HepG2 (cell line): ENCODE measurements around the gene PAMR1. TPM values are rescaled to one million over a fixed set of nuclear protein-coding genes. Genes with fewer than 3 reads are reported as not detected.

ENCODE experiments used
- ATAC-seq: fragments of 200-7000 bp; cut with Tn5 transposase; 3 replicates; pipeline ENCODE4 v1.9.1; 2020; ENCODE audit warnings: mild to moderate bottlenecking, moderate library complexity
- BruUV-seq: library from RNA; stranded (reverse); fragments of 400-500 nt; replicated peaks from 2 replicates; lab custom pipeline; 2021; lab: Mats Ljungman, UMichigan
- CTCF ChIA-PET: fragments of 300-600 bp; formaldehyde crosslinking; extraction: SDS; loops from one replicate; lab custom pipeline; 2021; ENCODE audit warnings: low total read pairs, inconsistent platforms, low intra/inter-chr PET ratio; lab: Yijun Ruan, JAX
- POLR2A ChIA-PET: fragments of 350-600 bp; sonication (Branson Sonifier 250); formaldehyde crosslinking; loops from one replicate; lab custom pipeline; 2020; ENCODE audit warnings: antibody characterized with exemption, inconsistent platforms; lab: Yijun Ruan, JAX
- DNase-seq: peaks from one replicate; pipeline ENCODE4 v3.0.0-alpha.2; 2015; ENCODE audit warnings: low spot score
- FAIRE-seq: peaks from 3 replicates; lab custom pipeline; 2011; peaks lifted over from hg19 to GRCh38; lab: Jason Lieb, UNC
- H2AFZ ChIP-seq: one replicate; pipeline ENCODE4 v1.6.1; 2011; ENCODE audit warnings: low read length, inconsistent platforms
- H3K27ac ChIP-seq: fragments of 300-600 bp; 3 replicates; pipeline ENCODE4 v1.8.0; 2011; ENCODE audit warnings: mixed run types, mild to moderate bottlenecking, mixed read lengths, low read length, inconsistent platforms; ENCODE audit not compliant: insufficient read depth; ENCODE audit errors: extremely low read length
- H3K27me3 ChIP-seq, 2 experiments: fragments of 200-600 bp in 1 of 2; 2 replicates in 1 of 2; 3 replicates in 1 of 2; pipeline versions ENCODE4 v1.6.0 to v1.8.0; 2011; ENCODE audit warnings: low read length in 2 of 2, mild to moderate bottlenecking in 2 of 2, moderate library complexity in 2 of 2, inconsistent platforms in 1 of 2; ENCODE audit not compliant: insufficient read depth in 2 of 2, control insufficient read depth in 1 of 2
- H3K36me3 ChIP-seq, 2 experiments: fragments of 200-600 bp in 1 of 2; replicated peaks in 1 of 2; 2 replicates in 1 of 2; 3 replicates in 1 of 2; pipeline versions ENCODE4 v1.5.1 to v1.8.0; 2011; ENCODE audit warnings: low read length in 2 of 2, inconsistent platforms in 1 of 2; ENCODE audit not compliant: insufficient read depth in 2 of 2, control insufficient read depth in 1 of 2
- H3K4me1 ChIP-seq: 2 replicates; pipeline ENCODE4 v1.5.1; 2012; ENCODE audit warnings: low read length, inconsistent platforms; ENCODE audit not compliant: insufficient read depth
- H3K4me2 ChIP-seq: 2 replicates; pipeline ENCODE4 v1.6.0; 2011; ENCODE audit warnings: low read depth, low read length, inconsistent platforms
- H3K4me3 ChIP-seq, 3 experiments: fragments of 200-600 bp in 1 of 3; sonication (generic), shearing (Covaris generic) in 1 of 3; replicated peaks in 1 of 3; 2 replicates each; pipeline ENCODE4 v1.5.1; 2011 to 2016; ENCODE audit warnings: low read length in 3 of 3, inconsistent platforms in 2 of 3, low read depth in 2 of 3, mild to moderate bottlenecking in 2 of 3, control low read depth in 1 of 3, mixed read lengths in 1 of 3; ENCODE audit not compliant: insufficient read depth in 1 of 3
- H3K79me2 ChIP-seq: one replicate; pipeline ENCODE4 v1.6.1; 2011; ENCODE audit warnings: low read length, inconsistent platforms; ENCODE audit not compliant: insufficient read depth
- H3K9ac ChIP-seq: 2 replicates; pipeline ENCODE4 v1.6.0; 2011; ENCODE audit warnings: mild to moderate bottlenecking, low read depth, low read length, inconsistent platforms; ENCODE audit not compliant: insufficient read depth
- H3K9me3 ChIP-seq: 2 replicates; pipeline ENCODE4 v1.5.1; 2012; ENCODE audit warnings: mild to moderate bottlenecking, low read length
- H4K20me1 ChIP-seq: 2 replicates; pipeline ENCODE4 v1.6.0; 2011; ENCODE audit warnings: inconsistent platforms, mild to moderate bottlenecking, low read length, moderate library complexity; ENCODE audit not compliant: insufficient read depth
- BRD4 ChIP-seq: sonication (generic); formaldehyde crosslinking; IDR thresholded peaks from 2 replicates; pipeline ENCODE4 v1.4.0; 2020; ENCODE audit warnings: missing genetic modification reagents
- FOXP1 ChIP-seq, 2 experiments: fragments of 450-650 bp in 1 of 2; IDR thresholded peaks; 2 replicates each; pipeline ENCODE4 v1.6.1; 2017 to 2018; ENCODE audit warnings: antibody characterized with exemption in 1 of 2
- GATA4 ChIP-seq: sonication (generic); IDR thresholded peaks from 2 replicates; pipeline ENCODE4 v1.6.1; 2016; ENCODE audit warnings: antibody characterized with exemption, low read depth, borderline replicate concordance
- GTF2F1 ChIP-seq: fragments of 150-350 bp; IDR thresholded peaks from 2 replicates; pipeline ENCODE4 v1.6.1; 2014; ENCODE audit warnings: low read length
- KDM2A ChIP-seq: sonication (generic); formaldehyde crosslinking; IDR thresholded peaks from 2 replicates; pipeline ENCODE4 v1.4.0; 2020; ENCODE audit warnings: low read depth, missing genetic modification reagents, borderline replicate concordance
- KDM6A ChIP-seq: IDR thresholded peaks from 2 replicates; pipeline ENCODE4 v1.6.1; 2016; ENCODE audit warnings: low read depth
- MAZ ChIP-seq, 2 experiments: sonication (generic) in 1 of 2; formaldehyde crosslinking in 1 of 2; IDR thresholded peaks; 2 replicates each; pipeline versions ENCODE4 v1.5.0 to v1.6.1; 2012 to 2020; ENCODE audit warnings: low read depth in 2 of 2, mild to moderate bottlenecking in 2 of 2, borderline replicate concordance in 1 of 2, improper control_type of control experiment in 1 of 2, low read length in 1 of 2, missing genetic modification reagents in 1 of 2, moderate library complexity in 1 of 2
- ONECUT2 ChIP-seq: sonication (generic); formaldehyde crosslinking; IDR thresholded peaks from 2 replicates; pipeline ENCODE4 v1.4.0; 2020; ENCODE audit warnings: missing genetic modification reagents
- PHF8 ChIP-seq: sonication (generic); formaldehyde crosslinking; IDR thresholded peaks from 2 replicates; pipeline ENCODE4 v1.5.0; 2020; ENCODE audit warnings: missing genetic modification reagents
- RAD21 ChIP-seq: fragments of 450-650 bp; formaldehyde crosslinking; IDR thresholded peaks from 2 replicates; pipeline ENCODE4 v1.5.0; 2020; ENCODE audit warnings: mild to moderate bottlenecking
- TMF1 ChIP-seq: sonication (generic); formaldehyde crosslinking; IDR thresholded peaks from 2 replicates; pipeline ENCODE4 v1.8.1; 2022; ENCODE audit warnings: low read depth, missing genetic modification reagents
- ZNF543 ChIP-seq: sonication (generic); formaldehyde crosslinking; IDR thresholded peaks from 2 replicates; pipeline ENCODE4 v1.4.0; 2020; ENCODE audit warnings: mild to moderate bottlenecking, missing genetic modification reagents
- ZNF549 ChIP-seq: sonication (generic); formaldehyde crosslinking; IDR thresholded peaks from 2 replicates; pipeline ENCODE4 v1.5.0; 2020; ENCODE audit warnings: missing genetic modification reagents
- ZNF652 ChIP-seq: IDR thresholded peaks from 2 replicates; pipeline ENCODE4 v1.6.1; 2016; ENCODE audit warnings: low read depth, borderline replicate concordance
- ZSCAN29 ChIP-seq: sonication (generic); formaldehyde crosslinking; conservative IDR thresholded peaks from 2 replicates; pipeline ENCODE4 v1.4.0; 2020; ENCODE audit warnings: mild to moderate bottlenecking, missing genetic modification reagents
- WGBS: methylation state at CpG from one replicate; pipeline ENCODE4 v1.1.6; 2017; ENCODE audit warnings: low lambda C conversion rate; 5-methylcytosine and 5-hydroxymethylcytosine counted together
- in situ Hi-C: cut with HindIII; loops from 2 replicates; pipeline ENCODE4 v1.10.0; 2017; ENCODE audit warnings: low pct_unique_long_range_greater_than_20kb; ENCODE audit not compliant: extremely low pct_ligation_motif_present
- intact Hi-C: fragments of 100-400 bp; cut with micrococcal nuclease; formaldehyde crosslinking; loops from one replicate; pipeline ENCODE4 v1.10.0; 2022; ENCODE audit not compliant: unreplicated experiment
- polyA plus RNA-seq, 8 experiments: library from polyadenylated mRNA; depleted of rRNA in 3 of 8; stranded (reverse) in 7 of 8; unstranded in 1 of 8; fragments of >200 nt; fragmentation: Illumina TruSeq in 4 of 8; extraction: Trizol in 4 of 8; gene quantifications; 2 replicates each; pipeline versions ENCODE4 v1.2.1 to v1.2.3, GENCODE V29; 2011 to 2016; ENCODE audit warnings: low read depth in 4 of 8, missing spikeins in 1 of 8, mixed read lengths in 1 of 8; ENCODE audit not compliant: insufficient read depth in 1 of 8
- total RNA-seq, 5 experiments: library from RNA; depleted of rRNA; stranded (reverse); fragments of >200 nt; fragmentation: Illumina TruSeq; extraction: Trizol; gene quantifications; 2 replicates each; pipeline ENCODE4 v1.2.3, GENCODE V29; 2016; ENCODE audit warnings: low read depth in 1 of 5
- TF ChIP-seq, protein P1 (sequence below): sonication (generic); formaldehyde crosslinking; IDR thresholded peaks from 2 replicates; pipeline ENCODE4 v1.4.0; 2020; ENCODE audit warnings: missing genetic modification reagents, borderline replicate concordance
- TF ChIP-seq, protein P2 (sequence below): sonication (generic); formaldehyde crosslinking; conservative IDR thresholded peaks from 2 replicates; pipeline ENCODE4 v1.4.0; 2020; ENCODE audit warnings: mild to moderate bottlenecking, missing genetic modification reagents, moderate library complexity

The PAMR1 gene
- total and polyA plus RNA-seq, 2 of the 13 experiments (the other 11 are each of a cell fraction or from before 2014, with no cell fraction given): not detected

DNA sequence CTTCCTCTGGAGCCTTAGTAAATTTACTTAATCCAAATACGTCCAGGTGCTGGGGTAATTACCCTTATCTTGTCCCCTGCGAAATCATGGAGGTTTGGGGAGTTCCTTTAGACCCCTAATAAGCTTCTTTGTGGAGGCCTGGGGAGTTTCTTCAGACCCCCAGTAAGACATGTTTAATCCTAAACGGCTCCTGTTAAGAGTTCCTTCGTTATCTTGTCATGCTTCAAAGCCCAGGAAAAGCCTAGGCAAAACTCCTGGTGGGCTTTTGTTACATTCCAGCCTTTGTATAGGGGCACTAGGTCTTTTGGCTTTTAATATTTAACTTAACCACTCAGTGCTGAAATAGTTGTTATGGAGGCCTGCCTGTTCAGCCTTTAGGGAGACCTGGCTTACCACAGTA lies 18.1 kb upstream of the PAMR1 start:
- no peak overlapping the region for H3K4me2 ChIP-seq
- intact Hi-C loops: no loop called here
- no TSS peak for BruUV-seq
- no peaks in the 10 kb centered on the region for H3K4me1 ChIP-seq
- H3K27ac ChIP-seq: no peak overlapping the region
- CTCF ChIA-PET: no interaction called here
- FAIRE-seq: no peak
- 3% methylated on average over 4 of the region's 4 CpGs for WGBS
- H3K4me3 ChIP-seq: no peak overlapping the region
- no peak overlapping the region for H3K9ac ChIP-seq
- no peak for DNase-seq
- H3K27me3 ChIP-seq: peaks cover 0 to 4% of the 10 kb centered on the region in 2 experiments; a peak in 1 of 5 replicates
- in situ Hi-C loops: no loop called here
- no peaks in the 10 kb centered on the region for H3K36me3 ChIP-seq
- H3K79me2 ChIP-seq: no peaks in the 10 kb centered on the region
- no peaks in the 10 kb centered on the region for H4K20me1 ChIP-seq
- H2AFZ ChIP-seq: no peak overlapping the region
- H3K9me3 ChIP-seq: no peaks in the 10 kb centered on the region
- no peak for ATAC-seq
- POLR2A ChIA-PET: no interaction called here
- TF ChIP-seq ZNF652 (CRISPR knock-in tag) (no peak), FOXP1 (IDR thresholded peaks at IDR 0.05) (no peak), FOXP1 (CRISPR knock-in tag; IDR thresholded peaks at IDR 0.05) (no peak), GTF2F1 (no peak), TMF1 (CRISPR knock-in tag) (no peak), ZSCAN29 (CRISPR knock-in tag) (no peak), KDM6A (CRISPR knock-in tag) (no peak), ZNF549 (CRISPR knock-in tag) (no peak), GATA4 (no peak), ZNF543 (CRISPR knock-in tag) (no peak), MAZ (IDR thresholded peaks at IDR 0.05; ENCODE audit: borderline replicate concordance, low read depth, low read length) (no peak), MAZ (CRISPR knock-in tag; IDR thresholded peaks at IDR 0.05; ENCODE audit: low read depth) (no peak), ONECUT2 (CRISPR knock-in tag) (no peak), BRD4 (no peak), RAD21 (CRISPR knock-in tag) (no peak), KDM2A (CRISPR knock-in tag) (no peak), PHF8 (CRISPR knock-in tag) (no peak)
- TF ChIP-seq, protein P1, sequence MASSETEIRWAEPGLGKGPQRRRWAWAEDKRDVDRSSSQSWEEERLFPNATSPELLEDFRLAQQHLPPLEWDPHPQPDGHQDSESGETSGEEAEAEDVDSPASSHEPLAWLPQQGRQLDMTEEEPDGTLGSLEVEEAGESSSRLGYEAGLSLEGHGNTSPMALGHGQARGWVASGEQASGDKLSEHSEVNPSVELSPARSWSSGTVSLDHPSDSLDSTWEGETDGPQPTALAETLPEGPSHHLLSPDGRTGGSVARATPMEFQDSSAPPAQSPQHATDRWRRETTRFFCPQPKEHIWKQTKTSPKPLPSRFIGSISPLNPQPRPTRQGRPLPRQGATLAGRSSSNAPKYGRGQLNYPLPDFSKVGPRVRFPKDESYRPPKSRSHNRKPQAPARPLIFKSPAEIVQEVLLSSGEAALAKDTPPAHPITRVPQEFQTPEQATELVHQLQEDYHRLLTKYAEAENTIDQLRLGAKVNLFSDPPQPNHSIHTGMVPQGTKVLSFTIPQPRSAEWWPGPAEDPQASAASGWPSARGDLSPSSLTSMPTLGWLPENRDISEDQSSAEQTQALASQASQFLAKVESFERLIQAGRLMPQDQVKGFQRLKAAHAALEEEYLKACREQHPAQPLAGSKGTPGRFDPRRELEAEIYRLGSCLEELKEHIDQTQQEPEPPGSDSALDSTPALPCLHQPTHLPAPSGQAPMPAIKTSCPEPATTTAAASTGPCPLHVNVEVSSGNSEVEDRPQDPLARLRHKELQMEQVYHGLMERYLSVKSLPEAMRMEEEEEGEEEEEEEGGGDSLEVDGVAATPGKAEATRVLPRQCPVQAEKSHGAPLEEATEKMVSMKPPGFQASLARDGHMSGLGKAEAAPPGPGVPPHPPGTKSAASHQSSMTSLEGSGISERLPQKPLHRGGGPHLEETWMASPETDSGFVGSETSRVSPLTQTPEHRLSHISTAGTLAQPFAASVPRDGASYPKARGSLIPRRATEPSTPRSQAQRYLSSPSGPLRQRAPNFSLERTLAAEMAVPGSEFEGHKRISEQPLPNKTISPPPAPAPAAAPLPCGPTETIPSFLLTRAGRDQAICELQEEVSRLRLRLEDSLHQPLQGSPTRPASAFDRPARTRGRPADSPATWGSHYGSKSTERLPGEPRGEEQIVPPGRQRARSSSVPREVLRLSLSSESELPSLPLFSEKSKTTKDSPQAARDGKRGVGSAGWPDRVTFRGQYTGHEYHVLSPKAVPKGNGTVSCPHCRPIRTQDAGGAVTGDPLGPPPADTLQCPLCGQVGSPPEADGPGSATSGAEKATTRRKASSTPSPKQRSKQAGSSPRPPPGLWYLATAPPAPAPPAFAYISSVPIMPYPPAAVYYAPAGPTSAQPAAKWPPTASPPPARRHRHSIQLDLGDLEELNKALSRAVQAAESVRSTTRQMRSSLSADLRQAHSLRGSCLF: no peak
- TF ChIP-seq, protein P2, sequence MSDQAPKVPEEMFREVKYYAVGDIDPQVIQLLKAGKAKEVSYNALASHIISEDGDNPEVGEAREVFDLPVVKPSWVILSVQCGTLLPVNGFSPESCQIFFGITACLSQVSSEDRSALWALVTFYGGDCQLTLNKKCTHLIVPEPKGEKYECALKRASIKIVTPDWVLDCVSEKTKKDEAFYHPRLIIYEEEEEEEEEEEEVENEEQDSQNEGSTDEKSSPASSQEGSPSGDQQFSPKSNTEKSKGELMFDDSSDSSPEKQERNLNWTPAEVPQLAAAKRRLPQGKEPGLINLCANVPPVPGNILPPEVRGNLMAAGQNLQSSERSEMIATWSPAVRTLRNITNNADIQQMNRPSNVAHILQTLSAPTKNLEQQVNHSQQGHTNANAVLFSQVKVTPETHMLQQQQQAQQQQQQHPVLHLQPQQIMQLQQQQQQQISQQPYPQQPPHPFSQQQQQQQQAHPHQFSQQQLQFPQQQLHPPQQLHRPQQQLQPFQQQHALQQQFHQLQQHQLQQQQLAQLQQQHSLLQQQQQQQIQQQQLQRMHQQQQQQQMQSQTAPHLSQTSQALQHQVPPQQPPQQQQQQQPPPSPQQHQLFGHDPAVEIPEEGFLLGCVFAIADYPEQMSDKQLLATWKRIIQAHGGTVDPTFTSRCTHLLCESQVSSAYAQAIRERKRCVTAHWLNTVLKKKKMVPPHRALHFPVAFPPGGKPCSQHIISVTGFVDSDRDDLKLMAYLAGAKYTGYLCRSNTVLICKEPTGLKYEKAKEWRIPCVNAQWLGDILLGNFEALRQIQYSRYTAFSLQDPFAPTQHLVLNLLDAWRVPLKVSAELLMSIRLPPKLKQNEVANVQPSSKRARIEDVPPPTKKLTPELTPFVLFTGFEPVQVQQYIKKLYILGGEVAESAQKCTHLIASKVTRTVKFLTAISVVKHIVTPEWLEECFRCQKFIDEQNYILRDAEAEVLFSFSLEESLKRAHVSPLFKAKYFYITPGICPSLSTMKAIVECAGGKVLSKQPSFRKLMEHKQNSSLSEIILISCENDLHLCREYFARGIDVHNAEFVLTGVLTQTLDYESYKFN (CRISPR knock-in tag): no peak
